K562 (cell line): ENCODE data around the gene EIPR1.

Source experiments
- JUND ChIP-seq, 2 experiments: IDR thresholded peaks; 2 replicates in 1 of 2; 3 replicates in 1 of 2; pipeline ENCODE4 v1.6.1; 2011; ENCODE audit warnings: borderline replicate concordance in 2 of 2, low read depth in 2 of 2, low read length in 2 of 2, improper control_type of control experiment in 1 of 2, missing biosample characterization in 1 of 2, missing genetic modification characterization in 1 of 2, missing genetic modification reagents in 1 of 2
- MAFK ChIP-seq: IDR thresholded peaks from 2 replicates; pipeline ENCODE4 v1.6.1; 2011; ENCODE audit warnings: low read length, improper control_type of control experiment
- MEF2D ChIP-seq: conservative IDR thresholded peaks from 2 replicates; pipeline ENCODE4 v1.6.1; 2016; ENCODE audit warnings: low read depth, missing genetic modification characterization, missing compliant biosample characterization
- POLR2A ChIP-seq: fragments of 450-650 bp; conservative IDR thresholded peaks from 2 replicates; pipeline ENCODE4 v1.6.1; 2016
- POLR2AphosphoS5 ChIP-seq: IDR thresholded peaks from 2 replicates; pipeline ENCODE4 v1.6.1; 2011; ENCODE audit warnings: mild to moderate bottlenecking, low read depth, low read length, moderate library complexity; ENCODE audit not compliant: control insufficient read depth, insufficient read depth
- SMC3 ChIP-seq: conservative IDR thresholded peaks from 2 replicates; pipeline ENCODE4 v1.6.1; 2011; ENCODE audit warnings: low read depth, low read length, improper control_type of control experiment; ENCODE audit not compliant: insufficient read depth
- SP1 ChIP-seq: sonication (generic); formaldehyde crosslinking; IDR thresholded peaks from 2 replicates; pipeline ENCODE4 v1.8.1; 2022; ENCODE audit warnings: mild to moderate bottlenecking, missing genetic modification reagents
- YBX1 ChIP-seq: fragments of 450-650 bp; IDR thresholded peaks from 2 replicates; pipeline ENCODE4 v1.7.1; 2016; ENCODE audit warnings: mild to moderate bottlenecking
- ZBTB49 ChIP-seq: sonication (generic); formaldehyde crosslinking; IDR thresholded peaks from 2 replicates; pipeline ENCODE4 v1.8.0; 2022; ENCODE audit warnings: missing genetic modification reagents, mild to moderate bottlenecking, borderline replicate concordance
- ZNF24 ChIP-seq: fragments of 450-650 bp; IDR thresholded peaks from 2 replicates; pipeline ENCODE4 v1.6.1; 2016

- TF ChIP-seq YBX1: no peak
- TF ChIP-seq JUND (IDR thresholded peaks at IDR 0.05; ENCODE audit: borderline replicate concordance, low read depth, low read length): no peak
- TF ChIP-seq JUND (tag; IDR thresholded peaks at IDR 0.05; ENCODE audit: borderline replicate concordance, low read depth, low read length): no peak
- TF ChIP-seq SP1 (CRISPR knock-in tag): no peak
- TF ChIP-seq MAFK: no peak
- TF ChIP-seq ZBTB49: no peak
- no peak for TF ChIP-seq ZNF24
- TF ChIP-seq POLR2A: no peak
- no peak for TF ChIP-seq SMC3
- no peak for TF ChIP-seq MEF2D (tag)
- TF ChIP-seq POLR2AphosphoS5: no peak
These were observed 188.5 kb downstream of the EIPR1 start for GRCh38 chr2:3189076-3189591.
